ENCODE data around the gene PRDM13.
"Not testable (repeated sequence)": the region's sequence is repeated elsewhere in the genome, so short reads cannot be mapped to it uniquely, and the experiment has no call there.

PRDM13 gene

GRCh38 chr6:99641270-99641669 is 34.6 kb downstream of the PRDM13 start:
- DNase-seq, result no peak

GRCh38 chr6:99645986-99646385 is 39.4 kb downstream of the PRDM13 start:
- no peak for DNase-seq

GRCh38 chr6:99650091-99650571 is 43.5 kb downstream of the PRDM13 start:
- DNase-seq, result not testable (repeated sequence)

GRCh38 chr6:99660206-99660605 is 53.6 kb downstream of the PRDM13 start:
- DNase-seq, result no peak

GRCh38 chr6:99661870-99662269 is 55.2 kb downstream of the PRDM13 start:
- no peak for DNase-seq

- no peak for DNase-seq
Measured at GRCh38 chr6:99662616-99663015, 56.0 kb downstream of the PRDM13 start.
